ENCODE measurements around the gene RPL19.

DNA sequence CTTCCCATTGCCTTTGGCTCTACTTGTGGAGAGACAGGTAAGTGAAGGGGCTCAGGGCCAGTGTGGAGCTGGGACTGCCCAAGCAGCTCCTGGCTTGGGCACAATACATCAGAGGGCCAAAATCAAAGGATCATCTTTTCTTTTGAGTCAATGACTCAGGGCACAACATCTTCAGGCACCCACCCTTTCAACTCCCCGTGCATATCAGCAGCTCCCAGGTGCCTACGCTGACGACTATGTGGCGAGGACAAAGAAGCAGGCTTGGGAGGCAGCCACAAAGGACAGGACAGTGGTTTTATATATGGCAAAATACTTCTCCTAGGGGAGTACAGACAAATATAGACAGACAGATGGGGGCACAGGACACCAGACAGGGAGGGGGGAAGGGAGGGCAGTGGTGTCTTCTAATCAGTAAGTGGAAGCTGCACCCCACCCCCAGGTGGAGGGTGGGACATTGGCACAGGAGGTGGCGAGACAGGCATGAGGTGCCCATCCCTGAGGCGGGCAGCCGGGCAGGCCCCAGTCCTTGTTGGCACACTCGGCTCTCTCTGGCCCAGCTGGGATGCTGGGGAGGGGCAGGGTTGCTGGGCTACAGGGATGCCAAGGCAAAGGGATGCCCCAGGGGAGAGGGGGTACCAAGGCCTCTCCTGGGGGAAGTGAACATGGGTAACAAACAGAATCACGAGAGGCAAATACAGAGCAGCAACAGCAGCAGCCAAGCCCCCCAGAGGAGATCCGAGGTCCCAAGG is 26.4 kb upstream of the RPL19 start:
- TF ChIP-seq TARDBP (IDR thresholded peaks at IDR 0.05) = no peak
- no peak for TF ChIP-seq FOXM1 (IDR thresholded peaks at IDR 0.05; ENCODE audit: borderline replicate concordance)
- TF ChIP-seq HDGF (IDR thresholded peaks at IDR 0.05; ENCODE audit: borderline replicate concordance) = no peak
- TF ChIP-seq SP1 (IDR thresholded peaks at IDR 0.05) = no peak
- no peak for TF ChIP-seq PKNOX1 (IDR thresholded peaks at IDR 0.05)
- TF ChIP-seq FOXA1 (IDR thresholded peaks at IDR 0.05) = no peak
